BLaER1 treated with 17β-estradiol and CSF1 and Interleukin-3, amounts not matched to agents 10 nM and 100 nM (cell line): ENCODE results near the gene MBP.

Experiments used
- H3K27ac ChIP-seq, 11 experiments: shearing (Covaris generic); formaldehyde crosslinking; 2 replicates each; pipeline ENCODE4 v1.8.1; 2022
- H3K27me3 ChIP-seq, 11 experiments: shearing (Covaris generic); formaldehyde crosslinking; 2 replicates each; pipeline ENCODE4 v1.8.1; 2022
- H3K36me3 ChIP-seq, 11 experiments: shearing (Covaris generic); formaldehyde crosslinking; 2 replicates each; pipeline ENCODE4 v1.8.1; 2022
- H3K4me1 ChIP-seq, 10 experiments: shearing (Covaris generic); formaldehyde crosslinking; 2 replicates each; pipeline ENCODE4 v1.8.1; 2022
- H3K4me2 ChIP-seq, 11 experiments: shearing (Covaris generic); formaldehyde crosslinking; 2 replicates each; pipeline ENCODE4 v1.8.1; 2022
- H3K4me3 ChIP-seq, 10 experiments: shearing (Covaris generic); formaldehyde crosslinking; 2 replicates each; pipeline ENCODE4 v1.8.1; 2022
- H3K9ac ChIP-seq, 11 experiments: shearing (Covaris generic); formaldehyde crosslinking; 2 replicates each; pipeline ENCODE4 v1.8.1; 2022
- H3K9me3 ChIP-seq, 11 experiments: shearing (Covaris generic); formaldehyde crosslinking; replicated peaks in 1 of 11; 2 replicates each; pipeline ENCODE4 v1.8.1; 2022
- H4K20me1 ChIP-seq, 11 experiments: shearing (Covaris generic); formaldehyde crosslinking; 2 replicates each; pipeline ENCODE4 v1.8.1; 2022
- Cebpa-rat ChIP-seq, 11 experiments: shearing (Covaris generic); IDR thresholded peaks; 2 replicates each; pipeline ENCODE4 v1.8.1; 2022

MBP gene

GRCh38 chr18:77155031-77155430 is 22.4 kb upstream of the MBP start:
- Histone ChIP-seq H3K9me3 (peaks cover 0 to 9% (median 0%) of the 10 kb centered on the region in 11 experiments; a peak in 5 of 22 replicates), H3K27me3 (no peaks in the 10 kb centered on the region), H3K9ac (no peak overlapping the region), H3K4me2 (no peak overlapping the region), H3K36me3 (no peaks in the 10 kb centered on the region), H3K4me1 (peaks cover 0 to 10% (median under 1%) of the 10 kb centered on the region in 10 experiments; a peak in 9 of 20 replicates), H4K20me1 (no peaks in the 10 kb centered on the region), H3K4me3 (no peak overlapping the region), H3K27ac (no peak overlapping the region)
- no peak for TF ChIP-seq Cebpa-rat (IDR thresholded peaks at IDR 0.05)

- H3K27me3 ChIP-seq = no peaks in the 10 kb centered on the region
- no peak for TF ChIP-seq Cebpa-rat (IDR thresholded peaks at IDR 0.05)
- H3K4me1 ChIP-seq = peaks cover 0 to 13% (median 0%) of the 10 kb centered on the region in 10 experiments; a peak in 6 of 20 replicates
- H3K9ac ChIP-seq = no peak overlapping the region
- H3K27ac ChIP-seq = no peak overlapping the region
- H3K36me3 ChIP-seq = no peaks in the 10 kb centered on the region
- peaks cover 0 to 9% (median 0%) of the 10 kb centered on the region in 11 experiments; a peak in 5 of 22 replicates for H3K9me3 ChIP-seq
- no peak overlapping the region for H3K4me3 ChIP-seq
- H4K20me1 ChIP-seq = no peaks in the 10 kb centered on the region
- H3K4me2 ChIP-seq = no peak overlapping the region
These were observed 20.8 kb upstream of the MBP start for GRCh38 chr18:77153404-77153803.

- no peaks in the 10 kb centered on the region for H3K27me3 ChIP-seq
- peaks cover 0 to 9% (median 0%) of the 10 kb centered on the region in 11 experiments; a peak in 5 of 22 replicates for H3K9me3 ChIP-seq
- no peak overlapping the region for H3K9ac ChIP-seq
- H3K36me3 ChIP-seq = no peaks in the 10 kb centered on the region
- no peak for TF ChIP-seq Cebpa-rat (IDR thresholded peaks at IDR 0.05)
- no peak overlapping the region for H3K27ac ChIP-seq
- no peaks in the 10 kb centered on the region for H4K20me1 ChIP-seq
- H3K4me3 ChIP-seq = no peak overlapping the region
- H3K4me1 ChIP-seq = peaks cover 5 to 28% (median 12%) of the 10 kb centered on the region in 10 experiments; a peak in 19 of 20 replicates
- H3K4me2 ChIP-seq = no peak overlapping the region
These were observed 19.4 kb upstream of the MBP start for GRCh38 chr18:77151772-77152520.

- Histone ChIP-seq H3K4me2 (no peak overlapping the region), H3K27ac (no peak overlapping the region), H3K27me3 (no peaks in the 10 kb centered on the region), H3K4me1 (peaks cover 6 to 35% (median 19%) of the 10 kb centered on the region in 10 experiments; a peak in 19 of 20 replicates), H3K36me3 (no peaks in the 10 kb centered on the region), H3K4me3 (no peak overlapping the region), H4K20me1 (no peaks in the 10 kb centered on the region), H3K9ac (no peak overlapping the region), H3K9me3 (peaks cover 0 to 9% (median 0%) of the 10 kb centered on the region in 11 experiments; a peak in 5 of 22 replicates)
- TF ChIP-seq Cebpa-rat (IDR thresholded peaks at IDR 0.05) = no peak
These were observed 18.6 kb upstream of the MBP start for GRCh38 chr18:77151033-77151771.

- H3K4me1 ChIP-seq = peaks cover 6 to 36% (median 20%) of the 10 kb centered on the region in 10 experiments; a peak in 19 of 20 replicates
- H3K27ac ChIP-seq = no peak overlapping the region
- no peak overlapping the region for H3K4me3 ChIP-seq
- no peak overlapping the region for H3K4me2 ChIP-seq
- H3K9ac ChIP-seq = no peak overlapping the region
- no peaks in the 10 kb centered on the region for H3K36me3 ChIP-seq
- no peak for TF ChIP-seq Cebpa-rat (IDR thresholded peaks at IDR 0.05)
- no peaks in the 10 kb centered on the region for H3K27me3 ChIP-seq
- H3K9me3 ChIP-seq = peaks cover 0 to 10% (median 2%) of the 10 kb centered on the region in 11 experiments; a peak in 13 of 22 replicates
- no peaks in the 10 kb centered on the region for H4K20me1 ChIP-seq
These were observed 18.0 kb upstream of the MBP start for GRCh38 chr18:77150588-77150987.

- Histone ChIP-seq H3K4me2 (peak overlapping the region in 5 of 11 experiments; percentile 54 to 75 (median 64); a peak in 7 of 22 replicates), H3K27ac (no peak overlapping the region), H3K4me1 (peaks cover 6 to 33% (median 20%) of the 10 kb centered on the region in 10 experiments; a peak in 19 of 20 replicates), H3K9me3 (peaks cover 20 to 26% (median 25%) of the 10 kb centered on the region in 11 experiments), H3K9ac (no peak overlapping the region), H3K4me3 (no peak overlapping the region), H3K36me3 (peaks cover 0 to 3% (median 0%) of the 10 kb centered on the region in 11 experiments; a peak in 7 of 22 replicates), H3K27me3 (no peaks in the 10 kb centered on the region), H4K20me1 (no peaks in the 10 kb centered on the region)
- TF ChIP-seq Cebpa-rat (IDR thresholded peaks at IDR 0.05) = no peak
These were observed 15.7 kb upstream of the MBP start for GRCh38 chr18:77148289-77148688.

GRCh38 chr18:77147418-77147852 is 14.9 kb upstream of the MBP start:
- H3K36me3 ChIP-seq = peaks cover 0 to 7% (median 0%) of the 10 kb centered on the region in 11 experiments; a peak in 8 of 22 replicates
- TF ChIP-seq Cebpa-rat (IDR thresholded peaks at IDR 0.05) = no peak
- no peaks in the 10 kb centered on the region for H4K20me1 ChIP-seq
- H3K4me2 ChIP-seq = peak overlapping the region in 8 of 11 experiments; percentile 38 to 75 (median 60); a peak in 16 of 22 replicates
- no peak overlapping the region for H3K4me3 ChIP-seq
- H3K4me1 ChIP-seq = peaks cover 6 to 33% (median 20%) of the 10 kb centered on the region in 10 experiments; a peak in 19 of 20 replicates
- H3K9ac ChIP-seq = no peak overlapping the region
- no peaks in the 10 kb centered on the region for H3K27me3 ChIP-seq
- peaks cover 28 to 34% (median 33%) of the 10 kb centered on the region in 11 experiments for H3K9me3 ChIP-seq
- peak overlapping the region in 4 of 11 experiments; percentile 11 to 50 (median 27); a peak in 5 of 22 replicates for H3K27ac ChIP-seq

GRCh38 chr18:77146249-77147080 is 13.9 kb upstream of the MBP start:
- Histone ChIP-seq H3K4me3 (no peak overlapping the region), H3K4me1 (peaks cover 6 to 33% (median 20%) of the 10 kb centered on the region in 10 experiments; a peak in 19 of 20 replicates), H3K27me3 (no peaks in the 10 kb centered on the region), H3K9me3 (peaks cover 38 to 44% (median 43%) of the 10 kb centered on the region in 11 experiments), H4K20me1 (no peaks in the 10 kb centered on the region), H3K36me3 (peaks cover 0 to 7% (median 0%) of the 10 kb centered on the region in 11 experiments; a peak in 8 of 22 replicates), H3K27ac (0 out of 22 replicates have a peak overlapping the region, but pooled peaks of 1 of the 11 experiments have one; percentile 34), H3K4me2 (peak overlapping the region in 5 of 11 experiments; percentile 24 to 75 (median 64); a peak in 11 of 22 replicates), H3K9ac (no peak overlapping the region)
- TF ChIP-seq Cebpa-rat (IDR thresholded peaks at IDR 0.05) = no peak
